ENCODE measurements around the gene SNRK. TPM values are rescaled to one million over a fixed set of nuclear protein-coding genes. Genes with fewer than 3 reads are reported as not detected.

The SNRK gene
- total RNA-seq, 1 experiment from 2014 or later = 12.7 TPM

- TF ChIP-seq, protein P1, sequence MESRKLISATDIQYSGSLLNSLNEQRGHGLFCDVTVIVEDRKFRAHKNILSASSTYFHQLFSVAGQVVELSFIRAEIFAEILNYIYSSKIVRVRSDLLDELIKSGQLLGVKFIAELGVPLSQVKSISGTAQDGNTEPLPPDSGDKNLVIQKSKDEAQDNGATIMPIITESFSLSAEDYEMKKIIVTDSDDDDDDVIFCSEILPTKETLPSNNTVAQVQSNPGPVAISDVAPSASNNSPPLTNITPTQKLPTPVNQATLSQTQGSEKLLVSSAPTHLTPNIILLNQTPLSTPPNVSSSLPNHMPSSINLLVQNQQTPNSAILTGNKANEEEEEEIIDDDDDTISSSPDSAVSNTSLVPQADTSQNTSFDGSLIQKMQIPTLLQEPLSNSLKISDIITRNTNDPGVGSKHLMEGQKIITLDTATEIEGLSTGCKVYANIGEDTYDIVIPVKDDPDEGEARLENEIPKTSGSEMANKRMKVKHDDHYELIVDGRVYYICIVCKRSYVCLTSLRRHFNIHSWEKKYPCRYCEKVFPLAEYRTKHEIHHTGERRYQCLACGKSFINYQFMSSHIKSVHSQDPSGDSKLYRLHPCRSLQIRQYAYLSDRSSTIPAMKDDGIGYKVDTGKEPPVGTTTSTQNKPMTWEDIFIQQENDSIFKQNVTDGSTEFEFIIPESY (IDR thresholded peaks at IDR 0.05; ENCODE audit: extremely low read depth, insufficient replicate concordance, low read length) = no peak
- TF ChIP-seq POLR2AphosphoS5 (IDR thresholded peaks at IDR 0.05; ENCODE audit: low read depth, low read length) = no peak
- TF ChIP-seq SIN3A (IDR thresholded peaks at IDR 0.05; ENCODE audit: low read depth) = no peak
- TF ChIP-seq EZH2 (IDR thresholded peaks at IDR 0.05) = no peak
- TF ChIP-seq JUND (IDR thresholded peaks at IDR 0.05) = no peak
- no peak for TF ChIP-seq EZH2phosphoT487 (IDR thresholded peaks at IDR 0.05; ENCODE audit: borderline replicate concordance)
- no peak for TF ChIP-seq RAD21 (IDR thresholded peaks at IDR 0.05; ENCODE audit: low read depth)
These were observed 17.8 kb downstream of the SNRK start (continued) for GRCh38 chr3:43304126-43304525.

DNA sequence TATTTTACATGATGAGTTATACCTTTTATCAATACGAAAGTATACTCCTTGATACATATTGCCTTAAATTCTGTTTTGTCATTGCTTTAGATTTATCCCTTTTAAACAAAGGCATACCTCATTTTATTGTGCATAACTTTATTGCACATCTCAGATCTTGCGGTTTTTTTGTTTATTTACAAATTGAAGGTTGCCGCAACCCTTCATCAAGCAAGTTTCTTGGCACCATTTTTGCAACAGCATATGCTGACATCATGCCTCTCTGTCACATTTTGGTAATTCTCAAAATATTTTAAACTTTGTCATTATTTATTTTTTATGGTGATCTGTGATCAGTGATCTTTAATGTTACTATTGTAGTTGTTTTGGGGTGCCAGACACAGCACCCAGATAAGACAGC is 20.9 kb downstream of the SNRK start:
- Histone ChIP-seq H3K4me3 (replicated peaks in 1 of 2; ENCODE audit: low read depth in 1 of 2, low read length in 2 of 2) (no peak overlapping the region), H3K27me3 (ENCODE audit: insufficient read depth, low read length) (no peaks in the 10 kb centered on the region), H2AFZ (ENCODE audit: low read depth, low read length, poor library complexity, severe bottlenecking) (no peak overlapping the region), H3K4me1 (ENCODE audit: control insufficient read depth in 1 of 2, insufficient read depth in 2 of 2, low read length in 2 of 2) (no peaks in the 10 kb centered on the region), H3K79me2 (ENCODE audit: insufficient read depth, low read length) (peaks cover 13% of the 10 kb centered on the region), H3K27ac (ENCODE audit: low read depth, low read length) (no peak overlapping the region), H3K9me2 (ENCODE audit: insufficient read depth) (no peaks in the 10 kb centered on the region), H3K9me3 (ENCODE audit: control insufficient read depth in 1 of 2, insufficient read depth in 1 of 2, low read depth in 1 of 2, low read length in 2 of 2) (no peaks in the 10 kb centered on the region), H4K20me1 (ENCODE audit: insufficient read depth) (no peaks in the 10 kb centered on the region), H3K4me2 (ENCODE audit: low read length) (no peak overlapping the region), H3K36me3 (ENCODE audit: control insufficient read depth in 1 of 2, insufficient read depth in 2 of 2, low read length in 2 of 2) (peaks cover 2 to 8% of the 10 kb centered on the region in 2 experiments; a peak in 3 of 4 replicates), H3K9ac (ENCODE audit: low read length) (no peak overlapping the region)
- BruUV-seq (replicated peaks) = no TSS peak
- intact Hi-C loops (cut with micrococcal nuclease) = no loop called here
- ATAC-seq (no peak), DNase-seq (ENCODE audit: low read depth, low spot score) (no peak)
- ChIA-PET POLR2A (no interaction called here), CTCF (no interaction called here), RAD21 (ENCODE audit: low non-redundant PET in 1 of 2, low total read pairs in 2 of 2, uncharacterized antibody in 2 of 2, unreplicated experiment in 2 of 2) (no interaction called here)
- TF ChIP-seq TCF7L2 (IDR thresholded peaks at IDR 0.05; ENCODE audit: borderline replicate concordance, extremely low read depth, insufficient read depth, insufficient read length) (no peak), SRF (IDR thresholded peaks at IDR 0.05; ENCODE audit: low read depth) (no peak), POLR2AphosphoS5 (IDR thresholded peaks at IDR 0.05; ENCODE audit: low read depth, low read length) (no peak)

All from HCT116 (cell line).